HG02884 (cell line): ENCODE results near the gene METTL3.

Experiments used
- ATAC-seq: cut with Tn5 transposase; IDR thresholded peaks from one replicate; pipeline ENCODE4 v1.9.1; 2021; ENCODE audit warnings: mild to moderate bottlenecking, moderate library complexity; ENCODE audit not compliant: unreplicated experiment

The METTL3 gene

DNA sequence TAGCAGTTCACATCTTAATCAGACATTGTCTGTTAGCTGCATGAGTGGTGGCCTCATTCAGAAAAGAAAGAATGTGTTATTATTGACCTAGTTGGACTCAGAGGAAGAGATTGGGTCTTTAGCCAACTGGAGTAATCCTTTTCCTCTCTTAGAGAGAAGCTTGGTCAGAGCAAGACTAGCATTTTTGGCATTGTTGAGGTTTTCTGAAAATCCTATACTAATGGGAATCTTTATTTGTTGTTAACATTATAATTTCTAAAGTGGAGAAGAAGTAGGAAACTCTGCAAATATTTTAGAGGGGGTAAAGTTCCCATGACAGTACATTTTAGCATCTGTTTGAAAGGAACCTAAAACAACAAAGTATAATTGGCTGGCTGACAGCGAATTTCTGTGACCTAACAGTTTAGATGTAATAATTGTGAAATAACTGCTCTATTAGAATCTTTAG is 24.5 kb downstream of the METTL3 start:
- no peak for ATAC-seq

DNA sequence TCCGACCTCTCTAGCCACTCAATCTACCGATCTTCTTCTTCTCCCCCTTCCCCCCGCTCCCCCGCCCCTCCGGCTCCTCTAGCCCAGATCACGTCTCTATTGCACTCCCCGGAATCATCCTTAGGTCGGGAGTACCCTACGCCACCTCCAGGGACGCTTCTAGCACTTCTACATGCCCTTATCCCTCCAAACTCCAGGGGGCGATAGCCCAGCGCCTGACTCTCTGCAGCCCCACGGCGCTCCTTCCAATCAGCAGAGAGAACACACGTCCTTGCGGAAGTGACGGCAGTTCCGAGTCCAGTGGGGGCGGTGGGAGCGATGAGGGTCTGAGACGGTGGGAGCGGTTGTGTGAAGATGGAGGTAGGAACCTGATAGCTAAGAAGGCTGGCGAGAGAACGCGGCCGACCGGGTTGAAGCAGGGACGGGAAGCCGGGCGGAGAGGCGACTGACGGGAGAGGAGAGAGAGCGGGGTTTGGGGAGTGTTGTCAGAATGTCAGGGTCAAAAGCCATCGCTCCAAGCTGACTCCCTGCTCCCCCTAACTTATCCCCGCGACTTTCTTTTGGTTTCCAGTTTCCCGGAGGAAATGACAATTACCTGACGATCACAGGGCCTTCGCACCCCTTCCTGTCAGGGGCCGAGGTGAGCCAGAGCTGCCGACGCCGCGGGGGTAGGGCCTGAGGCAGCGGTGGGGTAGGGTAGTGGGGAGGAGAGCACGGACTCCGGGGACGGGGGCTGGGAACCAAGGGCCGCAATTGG is 34.0 kb downstream of the METTL3 start, which contains the start of the genes RAB2B and TOX4:
TSS of gene RAB2B (minus strand) at position 35 of the 757 bp plus-strand sequence. CDS start 87 bp downstream, outside the sequence.
TSS of gene TOX4 (plus strand) at position 271 of the 757 bp plus-strand sequence. CDS start at position 355, 84 bp downstream.
- peak; percentile 99 for ATAC-seq

DNA sequence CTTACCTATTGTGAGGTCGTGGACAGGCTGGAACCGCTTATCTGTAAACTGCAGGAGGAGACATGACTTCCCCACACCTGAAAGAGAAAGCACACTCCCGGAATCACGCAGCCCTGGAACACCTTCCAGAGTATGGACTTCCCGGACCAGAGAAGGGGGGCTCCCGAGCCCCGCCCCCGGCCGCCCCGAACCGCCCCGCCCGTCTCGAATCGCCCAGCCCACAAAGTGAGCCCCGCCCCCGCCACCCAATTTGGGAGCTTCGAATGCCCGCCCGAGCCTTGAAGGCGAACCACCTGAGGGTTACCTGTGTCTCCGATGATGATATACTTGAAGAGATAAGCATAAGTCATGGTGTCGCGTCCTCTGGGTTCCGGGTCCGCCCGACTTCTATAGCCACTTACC is 34.6 kb downstream of the METTL3 start:
- no peak for ATAC-seq

DNA sequence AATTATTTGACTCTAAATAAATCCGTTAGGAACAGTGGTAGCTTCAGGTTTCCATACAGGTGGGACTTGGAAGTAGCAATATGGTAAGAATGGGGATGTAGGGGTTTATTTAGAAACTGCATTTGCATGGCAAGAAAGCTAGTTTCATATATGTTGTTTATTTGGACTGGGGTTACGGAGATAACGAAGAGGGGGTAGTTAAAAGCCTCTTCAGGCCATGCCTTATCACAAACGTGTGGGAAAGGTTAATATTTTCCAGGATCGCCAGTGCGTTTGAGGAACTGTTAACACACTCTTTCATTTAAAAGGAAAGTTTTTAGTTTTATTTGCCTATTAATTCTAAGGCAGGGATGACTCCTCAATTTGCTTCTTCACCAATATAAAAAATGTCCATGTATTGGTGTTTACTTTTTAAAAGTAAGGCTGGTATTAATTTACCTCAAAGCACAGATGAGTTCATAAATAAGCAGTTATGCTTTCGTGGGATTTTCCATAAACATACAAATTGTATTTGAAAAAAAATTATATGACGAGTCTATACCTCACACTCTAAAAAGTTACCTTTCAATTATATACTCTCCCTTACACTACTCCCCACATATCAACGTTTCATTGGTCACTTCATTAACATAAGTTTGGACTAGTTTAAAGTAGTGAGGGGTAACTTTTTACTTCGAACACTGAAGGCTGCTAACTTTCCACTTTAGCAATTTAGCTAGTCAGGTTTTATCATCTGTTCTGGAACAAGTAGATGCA is 35.2 kb downstream of the METTL3 start:
- ATAC-seq = peak; percentile 2

DNA sequence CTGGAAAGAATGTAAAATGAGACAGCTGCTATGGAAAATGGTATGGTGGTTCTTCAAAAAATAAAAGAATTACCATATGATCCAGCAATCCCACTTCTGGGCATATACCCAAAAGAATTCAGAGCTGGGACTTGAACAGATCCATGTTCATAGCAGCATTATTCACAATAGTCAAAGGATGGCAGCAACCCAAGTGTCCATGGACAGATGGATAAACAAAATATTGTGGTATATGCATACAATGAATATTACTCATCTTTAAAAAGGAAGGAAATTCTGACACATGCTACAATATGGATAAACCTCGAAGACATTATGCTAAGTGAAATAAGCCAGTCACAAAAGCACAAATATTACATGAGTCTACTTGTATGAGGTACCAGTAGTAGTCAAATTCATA is 43.5 kb downstream of the METTL3 start:
- no peak for ATAC-seq

DNA sequence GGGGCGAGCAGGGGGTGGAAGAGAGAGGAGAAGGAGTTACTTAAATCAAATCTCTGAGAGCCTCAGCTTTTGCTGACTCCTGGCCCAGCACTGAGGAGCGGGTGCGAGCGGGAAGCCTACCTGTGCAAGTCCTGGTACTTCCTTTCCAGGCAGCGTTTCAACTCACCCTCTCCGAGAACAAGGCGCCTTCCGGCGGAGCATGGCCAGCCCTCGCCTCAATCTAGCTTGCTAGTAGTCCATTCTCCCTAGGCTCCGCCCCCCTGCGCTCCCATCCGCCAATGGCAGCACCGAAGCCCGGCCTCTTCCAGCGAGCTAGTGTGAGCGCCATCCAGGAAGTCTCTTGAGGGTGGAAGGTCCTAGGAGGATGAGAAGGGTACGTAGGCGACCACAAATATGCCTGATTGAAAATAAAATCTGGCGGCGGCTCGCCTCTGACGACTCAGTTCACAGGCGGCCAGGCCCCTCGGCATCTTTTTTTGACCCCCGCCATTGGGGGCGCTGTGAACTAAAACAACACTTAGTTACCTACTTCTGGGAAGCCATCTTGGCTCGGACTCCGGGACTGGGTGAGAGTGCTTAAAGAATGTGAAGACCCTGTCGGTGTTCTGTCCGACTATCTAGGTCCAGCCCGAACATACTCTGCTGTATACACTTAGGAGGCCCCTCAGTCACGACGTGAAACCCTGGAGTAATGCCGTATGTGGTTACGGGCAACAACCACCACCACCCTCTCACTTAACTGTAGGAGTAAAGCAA is 55.0 kb downstream of the METTL3 start, which contains the start of gene CHD8:
TSS of gene CHD8 (minus strand) at position 212 of the 756 bp plus-strand sequence. CDS start 24,480 bp downstream, outside the sequence.
- peak; percentile 97 for ATAC-seq

DNA sequence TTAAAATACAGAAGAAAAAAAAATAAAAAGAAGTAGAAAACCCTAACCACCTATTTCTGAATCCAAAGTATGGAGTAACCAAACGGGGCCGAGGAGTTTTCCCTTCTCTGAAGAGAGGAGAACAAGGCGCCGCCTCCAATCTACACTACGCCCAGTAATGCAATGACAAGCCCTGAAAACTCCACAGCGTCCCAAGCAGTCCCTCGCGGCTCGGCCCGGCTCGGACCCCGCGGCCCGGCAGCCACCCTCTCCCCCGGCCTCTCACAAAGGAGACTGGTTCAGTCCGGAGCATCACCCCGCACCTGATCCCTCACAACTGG is 55.6 kb downstream of the METTL3 start:
- peak; percentile 8 for ATAC-seq

DNA sequence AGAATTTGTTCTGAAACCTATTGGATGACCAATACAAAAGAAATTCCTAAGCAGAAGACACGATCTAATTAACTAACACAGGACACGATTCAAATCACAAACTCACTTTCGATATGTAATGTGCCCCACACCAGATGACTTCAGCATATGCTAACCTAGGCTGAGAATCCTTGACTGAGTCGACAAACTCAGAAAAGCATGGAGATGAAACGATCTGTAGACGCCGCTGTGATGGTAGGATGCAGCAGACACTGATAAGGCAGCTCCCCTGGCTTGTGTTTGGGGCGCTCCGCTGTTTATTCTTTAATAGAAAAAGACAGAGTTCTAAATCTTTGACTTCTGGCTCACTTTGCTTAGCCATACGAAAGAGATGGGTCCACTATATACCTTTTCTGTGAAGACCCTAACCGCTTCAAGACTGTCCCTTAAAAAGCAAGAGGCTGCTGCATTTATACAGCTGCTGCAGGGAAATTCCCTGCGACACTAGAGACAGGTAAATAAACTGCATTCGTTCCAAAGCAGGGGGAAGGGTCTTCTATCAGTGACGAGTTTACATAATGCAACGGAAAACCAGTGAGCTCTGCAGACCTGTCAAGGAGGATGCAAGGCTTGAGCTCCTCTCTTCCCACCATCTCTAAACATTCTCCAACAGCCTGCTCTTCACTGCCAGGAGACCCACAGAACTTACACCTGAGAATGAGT is 56.1 kb downstream of the METTL3 start:
- ATAC-seq = no peak

DNA sequence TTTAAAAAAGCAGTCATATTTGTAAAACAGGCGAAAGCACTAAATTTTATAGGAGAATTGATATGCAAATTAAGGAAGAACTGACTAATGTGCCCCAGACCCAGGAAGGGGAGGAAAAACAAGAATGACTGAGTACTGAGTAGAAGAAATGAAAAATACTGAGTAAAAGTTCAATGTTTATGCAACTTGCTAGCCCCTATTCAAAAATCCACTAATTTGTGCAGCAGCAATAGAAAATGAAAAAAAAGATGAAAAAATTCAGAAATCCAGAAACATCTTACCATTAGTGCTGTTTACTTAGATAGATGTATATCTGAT is 61.3 kb downstream of the METTL3 start:
- ATAC-seq = no peak
